Measurements from ENCODE around the gene GABRP. TPM values are rescaled to one million over a fixed set of nuclear protein-coding genes. Genes with fewer than 3 reads are reported as not detected.

GABRP gene, protein sequence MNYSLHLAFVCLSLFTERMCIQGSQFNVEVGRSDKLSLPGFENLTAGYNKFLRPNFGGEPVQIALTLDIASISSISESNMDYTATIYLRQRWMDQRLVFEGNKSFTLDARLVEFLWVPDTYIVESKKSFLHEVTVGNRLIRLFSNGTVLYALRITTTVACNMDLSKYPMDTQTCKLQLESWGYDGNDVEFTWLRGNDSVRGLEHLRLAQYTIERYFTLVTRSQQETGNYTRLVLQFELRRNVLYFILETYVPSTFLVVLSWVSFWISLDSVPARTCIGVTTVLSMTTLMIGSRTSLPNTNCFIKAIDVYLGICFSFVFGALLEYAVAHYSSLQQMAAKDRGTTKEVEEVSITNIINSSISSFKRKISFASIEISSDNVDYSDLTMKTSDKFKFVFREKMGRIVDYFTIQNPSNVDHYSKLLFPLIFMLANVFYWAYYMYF
- polyA plus RNA-seq, result 0.38 and 0.50 TPM in 2 replicates

DNA sequence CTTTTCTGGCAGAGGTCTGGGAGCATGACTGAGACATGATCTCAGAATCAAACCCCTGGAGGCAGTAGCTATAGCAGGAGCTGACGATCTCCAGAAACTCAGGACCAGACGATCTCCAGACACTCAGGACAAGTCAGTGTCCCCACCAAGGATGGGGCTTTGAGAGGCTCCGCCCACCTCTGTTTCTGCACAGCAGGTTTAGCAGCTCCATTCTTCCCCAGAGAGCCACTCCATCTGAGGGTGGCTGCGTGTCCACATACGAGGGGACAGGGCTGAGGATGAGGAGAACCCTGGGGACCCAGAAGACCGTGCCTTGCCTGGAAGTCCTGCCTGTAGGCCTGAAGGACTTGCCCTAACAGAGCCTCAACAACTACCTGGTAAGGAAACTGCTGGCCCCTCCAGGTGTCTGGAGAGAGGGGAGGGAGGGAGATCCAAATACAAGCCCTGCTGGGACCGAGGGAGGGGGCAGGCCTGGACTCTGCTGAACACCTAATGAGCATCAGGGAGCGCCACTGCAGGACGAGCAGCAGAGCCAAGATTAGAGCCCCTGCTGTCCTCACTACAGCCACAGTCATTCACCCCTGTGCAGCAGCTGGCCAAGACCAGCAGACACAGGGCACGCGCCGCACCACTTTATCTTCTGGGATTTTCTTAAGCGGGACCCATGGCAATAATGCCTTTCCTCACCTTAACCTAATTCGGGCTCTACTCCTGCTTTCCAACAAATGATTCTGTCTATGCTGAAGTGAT, at the start of gene GABRP:
TSS of gene GABRP (plus strand) at position 228 of the 750 bp plus-strand sequence. CDS start 4,891 bp downstream, outside the sequence.

DNA sequence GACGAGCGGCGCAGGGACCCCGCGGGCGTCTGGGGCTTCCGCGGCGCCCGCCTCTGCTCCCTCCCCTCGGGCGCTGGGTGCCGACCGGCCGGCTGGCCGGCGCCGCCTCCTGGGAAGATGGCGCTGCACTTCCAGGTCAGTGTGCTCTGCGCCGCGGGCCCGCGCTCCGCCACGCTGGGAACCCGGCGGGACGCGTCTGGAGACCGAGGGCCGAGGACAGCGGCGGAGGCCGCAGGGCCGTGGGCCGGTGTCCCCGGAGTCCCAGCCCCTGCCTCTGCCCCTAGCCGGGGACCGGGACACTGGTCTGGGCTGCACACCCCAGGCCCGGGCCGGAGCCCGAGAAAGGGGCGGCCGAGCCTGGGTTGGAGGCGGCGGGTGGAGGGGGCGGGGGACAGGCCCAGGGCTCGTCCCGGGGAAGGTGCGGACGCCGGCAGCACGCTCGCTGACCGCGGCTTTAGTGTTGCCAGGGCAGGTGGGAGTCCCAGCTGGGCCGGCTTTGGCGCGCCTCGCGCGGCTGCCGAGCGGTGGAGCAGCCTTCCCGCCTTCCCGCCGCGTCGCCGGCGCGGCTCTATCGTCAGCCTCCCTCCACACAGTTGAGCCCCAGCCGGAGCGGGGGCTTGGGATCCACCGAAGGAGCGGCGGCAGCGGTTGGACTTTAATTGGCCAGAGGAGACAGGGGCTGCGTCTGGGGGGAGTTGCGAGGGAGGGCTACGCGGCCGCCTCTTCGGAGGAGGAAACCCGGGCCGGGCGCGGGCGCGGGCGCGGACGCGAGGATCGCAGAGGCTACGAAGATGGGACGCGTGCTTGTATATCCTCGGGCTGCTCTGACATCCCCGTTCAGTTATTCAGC, 78.6 kb downstream of the GABRP start, which contains the start of gene RANBP17:
TSS of gene RANBP17 (plus strand) at position 102 of the 850 bp plus-strand sequence.

Other genes starting within 250 kb of the GABRP start
- gene RANBP17, start 78.3 kb downstream of the GABRP start, polyA plus RNA-seq, result 6.9 TPM in 1 of 2 replicates, not detected in the other

Measured in Purkinje cell (primary cell).